K562 (cell line): ENCODE data around the gene MAGI1. TPM values are rescaled to one million over a fixed set of nuclear protein-coding genes. Genes with fewer than 3 reads are reported as not detected.
"Not testable (repeated sequence)": the region's sequence is repeated elsewhere in the genome, so short reads cannot be mapped to it uniquely, and the experiment has no call there.

Experiments
- ATAC-seq: fragments of 200-7000 bp; cut with Tn5 transposase; 3 replicates; pipeline ENCODE4 v1.9.1; 2020; ENCODE audit warnings: moderate library complexity
- BruUV-seq: library from RNA; stranded (reverse); fragments of 400-500 nt; replicated peaks from 2 replicates; lab custom pipeline; 2021; lab: Mats Ljungman, UMichigan
- CTCF ChIA-PET: fragments of 300-600 bp; formaldehyde crosslinking; extraction: SDS; loops from one replicate; lab custom pipeline; 2021; ENCODE audit warnings: low intra/inter-chr PET ratio; lab: Yijun Ruan, JAX
- POLR2A ChIA-PET: fragments of 300-600, 350-650 bp; sonication (Branson Sonifier 250); formaldehyde crosslinking; extraction: SDS; loops from one replicate; lab custom pipeline; 2021; ENCODE audit warnings: antibody characterized with exemption, inconsistent platforms; lab: Yijun Ruan, JAX
- DNase-seq, 4 experiments: peaks; one replicate each; pipeline versions ENCODE4 v3.0.0 to v3.0.0-alpha.2; 2011 to 2018; ENCODE audit warnings: low spot score in 3 of 4, mixed read lengths in 3 of 4; ENCODE audit errors: extremely low read depth in 1 of 4
- FAIRE-seq: peaks from 2 replicates; lab custom pipeline; 2011; peaks lifted over from hg19 to GRCh38; lab: Jason Lieb, UNC
- H2AFZ ChIP-seq: 2 replicates; pipeline ENCODE4 v1.6.0; 2011; ENCODE audit warnings: low read depth, low read length, control low read depth, inconsistent platforms
- H3K27ac ChIP-seq: fragments of 200-600 bp; 3 replicates; pipeline ENCODE4 v1.8.0; 2011; ENCODE audit warnings: low read depth, mild to moderate bottlenecking, control low read depth, inconsistent platforms, low read length, moderate library complexity, mixed read lengths; ENCODE audit errors: extremely low read depth
- H3K27me3 ChIP-seq, 2 experiments: fragments of 300-600 bp in 1 of 2; 2 replicates in 1 of 2; 3 replicates in 1 of 2; pipeline versions ENCODE4 v1.6.0 to v1.8.0; 2011; ENCODE audit warnings: inconsistent platforms in 2 of 2, low read length in 2 of 2, mild to moderate bottlenecking in 1 of 2, mixed read lengths in 1 of 2, moderate library complexity in 1 of 2; ENCODE audit not compliant: control insufficient read depth in 2 of 2, insufficient read depth in 2 of 2
- H3K36me3 ChIP-seq: fragments of 300-600 bp; 3 replicates; pipeline ENCODE4 v1.8.0; 2011; ENCODE audit warnings: mild to moderate bottlenecking, low read length, inconsistent platforms; ENCODE audit not compliant: control insufficient read depth, insufficient read depth
- H3K4me1 ChIP-seq, 2 experiments: fragments of 200-600 bp in 1 of 2; replicated peaks in 1 of 2; 2 replicates in 1 of 2; 3 replicates in 1 of 2; pipeline versions ENCODE4 v1.5.1 to v1.8.0; 2011; ENCODE audit warnings: inconsistent platforms in 2 of 2, low read length in 2 of 2, mild to moderate bottlenecking in 1 of 2, mixed read lengths in 1 of 2, moderate library complexity in 1 of 2; ENCODE audit not compliant: control insufficient read depth in 2 of 2, insufficient read depth in 2 of 2
- H3K4me2 ChIP-seq: 2 replicates; pipeline ENCODE4 v1.6.1; 2011; ENCODE audit warnings: low read length, control low read depth, inconsistent platforms, mixed read lengths; ENCODE audit not compliant: insufficient read depth
- H3K4me3 ChIP-seq: fragments of 200-600 bp; sonication (generic), shearing (Covaris generic); 2 replicates; pipeline ENCODE4 v1.5.1; 2016; ENCODE audit warnings: control low read depth, inconsistent platforms
- H3K79me2 ChIP-seq: fragments of 200-600 bp; 3 replicates; pipeline ENCODE4 v1.8.0; 2011; ENCODE audit warnings: low read length, inconsistent platforms; ENCODE audit not compliant: control insufficient read depth, insufficient read depth
- H3K9ac ChIP-seq, 2 experiments: 2 replicates each; pipeline versions ENCODE4 v1.6.0 to v1.6.1; 2011; ENCODE audit warnings: low read depth in 2 of 2, low read length in 2 of 2, control low read depth in 1 of 2, inconsistent platforms in 1 of 2, mild to moderate bottlenecking in 1 of 2, mixed read lengths in 1 of 2; ENCODE audit not compliant: insufficient read depth in 1 of 2
- H3K9me1 ChIP-seq: one replicate; pipeline ENCODE4 v1.6.0; 2011; ENCODE audit warnings: inconsistent platforms, mild to moderate bottlenecking, low read length, moderate library complexity; ENCODE audit not compliant: control insufficient read depth, insufficient read depth
- H3K9me3 ChIP-seq: replicated peaks from 2 replicates; pipeline ENCODE4 v1.5.1; 2011; ENCODE audit warnings: low read depth, low read length, inconsistent platforms; ENCODE audit not compliant: control insufficient read depth, insufficient read depth
- H4K20me1 ChIP-seq: replicated peaks from 2 replicates; pipeline ENCODE4 v1.6.1; 2011; ENCODE audit warnings: low read length, inconsistent platforms, mixed read lengths; ENCODE audit not compliant: control insufficient read depth, insufficient read depth
- BCOR ChIP-seq: fragments of 450-650 bp; IDR thresholded peaks from 2 replicates; pipeline ENCODE4 v1.6.1; 2016
- FOXJ3 ChIP-seq: sonication (generic); formaldehyde crosslinking; IDR thresholded peaks from 2 replicates; pipeline ENCODE4 v1.4.0; 2020; ENCODE audit warnings: mild to moderate bottlenecking, missing genetic modification reagents
- GATA2 ChIP-seq: sonication (generic); formaldehyde crosslinking; IDR thresholded peaks from 2 replicates; pipeline ENCODE4 v1.4.0; 2020; ENCODE audit warnings: mild to moderate bottlenecking, missing genetic modification reagents
- KDM1A ChIP-seq, 2 experiments: fragments of 450-650 bp; IDR thresholded peaks; 2 replicates each; pipeline ENCODE4 v1.6.1; 2016; ENCODE audit warnings: mild to moderate bottlenecking in 2 of 2
- ZNF146 ChIP-seq: IDR thresholded peaks from one replicate; pipeline ENCODE4 v1.6.1; 2018; ENCODE audit warnings: missing compliant biosample characterization; ENCODE audit not compliant: unreplicated experiment
- ZNF282 ChIP-seq: sonication (generic); formaldehyde crosslinking; IDR thresholded peaks from 2 replicates; pipeline ENCODE4 v1.8.1; 2023; ENCODE audit warnings: missing genetic modification reagents
- ZNF584 ChIP-seq: fragments of 200-800 bp; sonication (Bioruptor generic); IDR thresholded peaks from 2 replicates; pipeline ENCODE4 v1.6.1; 2016; ENCODE audit warnings: low read depth, mild to moderate bottlenecking, missing genetic modification characterization, missing compliant biosample characterization
- WGBS: fragments of 100-300 bp; shearing (Covaris generic); methylation state at CpG from one replicate; pipeline ENCODE4 v1.1.6; 2016; ENCODE audit warnings: low coverage, mixed read lengths; ENCODE audit not compliant: insufficient coverage; ENCODE audit errors: missing lambda C conversion rate; 5-methylcytosine and 5-hydroxymethylcytosine counted together
- in situ Hi-C: fragments of 300-500 bp; cut with MboI; formaldehyde crosslinking; loops from 4 replicates; pipeline ENCODE4 v1.15.0; 2018; ENCODE audit warnings: inconsistent platforms, mixed read lengths
- intact Hi-C: fragments of 100-400 bp; cut with micrococcal nuclease; formaldehyde crosslinking; loops from 2 replicates; pipeline ENCODE4 v1.14.2; 2022
- polyA plus RNA-seq, 8 experiments: library from polyadenylated mRNA; depleted of rRNA in 4 of 8; stranded (reverse) in 5 of 8; unstranded in 3 of 8; fragments of >200 nt; fragmentation: Nextera tagmentation in 2 of 8; fragmentation: Illumina TruSeq in 1 of 8; extraction: Ambion mirVana in 2 of 8; extraction: Trizol in 1 of 8; gene quantifications; 2 replicates each; pipeline versions ENCODE4 v1.2.1 to v1.2.3, GENCODE V29; 2011 to 2014; ENCODE audit warnings: inconsistent platforms in 1 of 8, missing spikeins in 1 of 8
- total RNA-seq, 7 experiments: library from RNA; depleted of rRNA in 6 of 7; stranded (reverse); fragments of >200 nt in 6 of 7; fragmentation: Illumina TruSeq in 2 of 7; extraction: Trizol in 2 of 7; gene quantifications; 2 replicates each; pipeline versions ENCODE4 v1.2.1 to v1.2.3, GENCODE V29; 2011 to 2021; ENCODE audit warnings: low replicate concordance in 1 of 7
- TF ChIP-seq, protein P1 (sequence below): fragments of 450-650 bp; IDR thresholded peaks from 2 replicates; pipeline ENCODE4 v1.7.0; 2016; ENCODE audit warnings: borderline replicate concordance
- TF ChIP-seq, protein P2 (sequence below): fragments of 250-450 bp; sonication (Bioruptor Pico); IDR thresholded peaks from 2 replicates; pipeline ENCODE4 v1.5.0; 2021

MAGI1 gene
- total and polyA plus RNA-seq, 9 of the 15 experiments (the other 6 are each of a cell fraction or from before 2014, with no cell fraction given), result 7.8 to 59.4 (median 43.2) TPM

DNA sequence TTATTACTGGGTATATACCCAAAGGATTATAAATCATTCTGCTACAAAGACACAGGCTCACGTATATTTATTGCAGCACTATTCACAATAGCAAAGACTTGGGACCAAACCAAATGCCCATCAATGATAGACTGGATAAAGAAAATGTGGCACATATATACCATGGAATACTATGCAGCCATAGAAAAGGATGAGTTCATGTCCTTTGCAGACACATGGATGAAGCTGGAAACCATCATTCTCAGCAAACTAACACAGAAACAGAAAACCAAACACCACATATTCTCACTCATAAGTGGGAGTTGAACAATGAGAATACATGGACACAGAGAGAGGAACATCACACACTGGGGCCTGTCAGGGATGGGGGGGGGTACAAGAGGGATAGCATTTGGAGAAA is 495.3 kb downstream of the MAGI1 start:
- H4K20me1 ChIP-seq, BruUV-seq, H3K27ac ChIP-seq, H3K9me3 ChIP-seq, H3K4me3 ChIP-seq, H3K4me2 ChIP-seq, FAIRE-seq, ATAC-seq, H3K27me3 ChIP-seq, H2AFZ ChIP-seq, H3K4me1 ChIP-seq, in situ Hi-C loops, H3K36me3 ChIP-seq, intact Hi-C loops, H3K9me1 ChIP-seq, CTCF ChIA-PET, H3K9ac ChIP-seq, DNase-seq: not testable (repeated sequence)
- POLR2A ChIA-PET, result interaction anchor here (0.7 kb wide), 1 partner anchor 69 kb away, joined by 3 read pairs; no protein-coding TSS in a partner anchor
- peaks cover 48% of the 10 kb centered on the region for H3K79me2 ChIP-seq
- TF ChIP-seq KDM1A (IDR thresholded peaks at IDR 0.05), result peak; percentile 9 to 30; a peak in 1 of 4 replicates
- 0 out of 2 replicates have a peak, but pooled peaks have one; percentile 32 for TF ChIP-seq BCOR
- TF ChIP-seq ZNF146 (CRISPR knock-in tag), result peak; percentile 58
- WGBS, result no CpG with 5 or more reads among the region's 1 CpG

DNA sequence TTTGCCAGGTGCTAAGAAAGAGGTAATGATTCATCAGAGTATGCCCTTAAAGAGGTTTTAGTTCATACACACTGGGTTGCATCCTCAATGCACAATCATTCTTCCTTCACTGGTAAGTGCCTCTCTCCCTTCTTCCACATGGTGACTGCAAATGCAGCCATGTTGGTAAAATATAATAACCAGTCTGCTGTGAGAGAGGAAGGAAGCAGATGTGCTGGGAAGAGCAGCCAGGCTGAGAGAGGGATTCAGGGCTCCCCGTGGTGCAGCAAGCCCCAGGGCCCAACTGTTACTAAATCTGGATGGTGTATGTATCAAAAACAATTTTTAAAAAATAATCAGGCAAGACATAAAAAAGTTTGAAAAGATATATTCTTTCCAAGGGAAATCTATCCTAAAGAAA is 498.1 kb downstream of the MAGI1 start:
- Histone ChIP-seq H3K4me2 (no peak overlapping the region), H3K4me3 (no peak overlapping the region), H3K9ac (no peak overlapping the region), H4K20me1 (no peaks in the 10 kb centered on the region), H3K27me3 (no peaks in the 10 kb centered on the region), H3K36me3 (no peaks in the 10 kb centered on the region), H2AFZ (no peak overlapping the region), H3K9me3 (no peaks in the 10 kb centered on the region; the same call in 1 of the 2 replicates), H3K9me1 (no peaks in the 10 kb centered on the region), H3K79me2 (peaks cover 47% of the 10 kb centered on the region), H3K27ac (no peak overlapping the region), H3K4me1 (peaks cover 0 to 5% of the 10 kb centered on the region in 2 experiments; a peak in 3 of 5 replicates)
- CTCF ChIA-PET, result no interaction called here
- POLR2A ChIA-PET, result no interaction called here
- intact Hi-C loops (no loop called here), in situ Hi-C loops (no loop called here)
- no TSS peak for BruUV-seq
- TF ChIP-seq, protein P1, sequence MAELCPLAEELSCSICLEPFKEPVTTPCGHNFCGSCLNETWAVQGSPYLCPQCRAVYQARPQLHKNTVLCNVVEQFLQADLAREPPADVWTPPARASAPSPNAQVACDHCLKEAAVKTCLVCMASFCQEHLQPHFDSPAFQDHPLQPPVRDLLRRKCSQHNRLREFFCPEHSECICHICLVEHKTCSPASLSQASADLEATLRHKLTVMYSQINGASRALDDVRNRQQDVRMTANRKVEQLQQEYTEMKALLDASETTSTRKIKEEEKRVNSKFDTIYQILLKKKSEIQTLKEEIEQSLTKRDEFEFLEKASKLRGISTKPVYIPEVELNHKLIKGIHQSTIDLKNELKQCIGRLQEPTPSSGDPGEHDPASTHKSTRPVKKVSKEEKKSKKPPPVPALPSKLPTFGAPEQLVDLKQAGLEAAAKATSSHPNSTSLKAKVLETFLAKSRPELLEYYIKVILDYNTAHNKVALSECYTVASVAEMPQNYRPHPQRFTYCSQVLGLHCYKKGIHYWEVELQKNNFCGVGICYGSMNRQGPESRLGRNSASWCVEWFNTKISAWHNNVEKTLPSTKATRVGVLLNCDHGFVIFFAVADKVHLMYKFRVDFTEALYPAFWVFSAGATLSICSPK, result no peak
- TF ChIP-seq ZNF584 (CRISPR knock-in tag) (no peak), GATA2 (CRISPR knock-in tag) (no peak), ZNF282 (no peak), FOXJ3 (CRISPR knock-in tag) (no peak)
- TF ChIP-seq, protein P2, sequence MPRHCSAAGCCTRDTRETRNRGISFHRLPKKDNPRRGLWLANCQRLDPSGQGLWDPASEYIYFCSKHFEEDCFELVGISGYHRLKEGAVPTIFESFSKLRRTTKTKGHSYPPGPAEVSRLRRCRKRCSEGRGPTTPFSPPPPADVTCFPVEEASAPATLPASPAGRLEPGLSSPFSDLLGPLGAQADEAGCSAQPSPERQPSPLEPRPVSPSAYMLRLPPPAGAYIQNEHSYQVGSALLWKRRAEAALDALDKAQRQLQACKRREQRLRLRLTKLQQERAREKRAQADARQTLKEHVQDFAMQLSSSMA (CRISPR knock-in tag), result no peak
- DNase-seq (no peak), FAIRE-seq (no peak), ATAC-seq (no peak)
- WGBS, result 18% methylated on average over 1 of the region's 1 CpG
